A673 (cell line): ENCODE results near the gene JUP. TPM values are rescaled to one million over a fixed set of nuclear protein-coding genes. Genes with fewer than 3 reads are reported as not detected.

Source experiments
- BruUV-seq: library from RNA; stranded (reverse); fragments of 400-500 nt; replicated peaks from 2 replicates; lab custom pipeline; 2021; lab: Mats Ljungman, UMichigan
- CTCF ChIA-PET: fragments of 300-600 bp; sonication (Branson Sonifier 250); formaldehyde crosslinking; loops from one replicate; lab custom pipeline; 2022; ENCODE audit warnings: antibody characterized with exemption; lab: Charles Lee
- POLR2A ChIA-PET: fragments of 300-600 bp; sonication (Branson Sonifier 250); formaldehyde crosslinking; loops from one replicate; lab custom pipeline; 2022; ENCODE audit warnings: antibody characterized with exemption; ENCODE audit not compliant: low non-redundant PET; lab: Charles Lee
- DNase-seq: peaks from one replicate; pipeline ENCODE4 v3.0.0-alpha.2; 2015; ENCODE audit warnings: low spot score
- H3K27ac ChIP-seq: fragments of 200-600 bp; sonication (generic); 2 replicates; pipeline ENCODE4 v1.5.1; 2016; ENCODE audit warnings: mixed run types, low read depth, mild to moderate bottlenecking, mixed read lengths, antibody characterized with exemption, low read length; ENCODE audit not compliant: poor library complexity, severe bottlenecking
- H3K27me3 ChIP-seq: fragments of 200-600 bp; sonication (generic); replicated peaks from 2 replicates; pipeline ENCODE4 v1.6.1; 2017; ENCODE audit warnings: mixed run types, low read depth, mild to moderate bottlenecking, mixed read lengths, antibody characterized with exemption, low read length; ENCODE audit not compliant: insufficient read depth, poor library complexity
- H3K36me3 ChIP-seq: fragments of 200-600 bp; sonication (generic); 2 replicates; pipeline ENCODE4 v1.6.1; 2016; ENCODE audit warnings: mixed run types, mild to moderate bottlenecking, mixed read lengths, antibody characterized with exemption, low read length; ENCODE audit not compliant: insufficient read depth, poor library complexity, severe bottlenecking
- H3K4me1 ChIP-seq: fragments of 200-600 bp; sonication (generic); 2 replicates; pipeline ENCODE4 v1.6.1; 2017; ENCODE audit warnings: mixed run types, mild to moderate bottlenecking, mixed read lengths, antibody characterized with exemption, low read length; ENCODE audit not compliant: insufficient read depth, poor library complexity, severe bottlenecking
- H3K4me3 ChIP-seq: fragments of 200-600 bp; sonication (generic); 2 replicates; pipeline ENCODE4 v1.5.1; 2016; ENCODE audit warnings: low read depth, mixed run types, mild to moderate bottlenecking, mixed read lengths, low read length; ENCODE audit not compliant: poor library complexity, severe bottlenecking
- H3K9me3 ChIP-seq: fragments of 200-600 bp; sonication (generic); 2 replicates; pipeline ENCODE4 v1.6.1; 2016; ENCODE audit warnings: mixed run types, low read depth, mild to moderate bottlenecking, mixed read lengths, antibody characterized with exemption, low read length; ENCODE audit not compliant: poor library complexity, severe bottlenecking
- CTCF ChIP-seq: fragments of 300-800, 200-600 bp; sonication (generic); conservative IDR thresholded peaks from 2 replicates; pipeline ENCODE4 v1.5.1; 2017; ENCODE audit warnings: low read depth, mild to moderate bottlenecking, antibody characterized with exemption, low read length, moderate library complexity, mixed read lengths
- EZH2 ChIP-seq: fragments of 200-600 bp; sonication (generic); IDR thresholded peaks from 2 replicates; pipeline ENCODE4 v1.6.1; 2017; ENCODE audit warnings: borderline replicate concordance, low read depth, mild to moderate bottlenecking, mixed read lengths, antibody characterized with exemption, low read length; ENCODE audit not compliant: poor library complexity, severe bottlenecking
- intact Hi-C: fragments of 100-400 bp; cut with micrococcal nuclease; formaldehyde crosslinking; loops from one replicate; pipeline ENCODE4 v1.10.0; 2022; ENCODE audit not compliant: unreplicated experiment
- total RNA-seq: library from RNA; stranded (reverse); gene quantifications from 2 replicates; pipeline ENCODE4 v1.2.3, GENCODE V29; 2021

Gene JUP
- total RNA-seq, 1 experiment from 2014 or later: 15.7 TPM

- Histone ChIP-seq H3K4me3 (no peak overlapping the region), H3K27ac (no peak overlapping the region), H3K4me1 (no peaks in the 10 kb centered on the region), H3K9me3 (no peaks in the 10 kb centered on the region), H3K36me3 (peaks cover 4% of the 10 kb centered on the region), H3K27me3 (no peaks in the 10 kb centered on the region)
- no peak for DNase-seq
- intact Hi-C loops: no loop called here
- no TSS peak for BruUV-seq
- no peak for TF ChIP-seq CTCF
- TF ChIP-seq EZH2: no peak
- ChIA-PET CTCF (no interaction called here), POLR2A (no interaction called here)
Measured at GRCh38 chr17:41763327-41763726, 23.2 kb downstream of the JUP start.

GRCh38 chr17:41762841-41763240, 23.7 kb downstream of the JUP start:
- Histone ChIP-seq H3K4me3 (no peak overlapping the region), H3K27ac (no peak overlapping the region), H3K36me3 (peaks cover 6% of the 10 kb centered on the region), H3K4me1 (no peaks in the 10 kb centered on the region), H3K9me3 (no peaks in the 10 kb centered on the region), H3K27me3 (no peaks in the 10 kb centered on the region)
- POLR2A ChIA-PET: no interaction called here
- intact Hi-C loops: no loop called here
- TF ChIP-seq EZH2 (no peak), CTCF (no peak)
- no peak for DNase-seq
- CTCF ChIA-PET: no interaction called here
- BruUV-seq: no TSS peak

- ChIA-PET POLR2A (no interaction called here), CTCF (no interaction called here)
- no peaks in the 10 kb centered on the region for H3K4me1 ChIP-seq
- intact Hi-C loops: no loop called here
- no TSS peak for BruUV-seq
- H3K27me3 ChIP-seq: no peaks in the 10 kb centered on the region
- H3K4me3 ChIP-seq: no peak overlapping the region
- H3K36me3 ChIP-seq: peaks cover 6% of the 10 kb centered on the region
- no peak for TF ChIP-seq EZH2
- no peak for TF ChIP-seq CTCF
- H3K9me3 ChIP-seq: no peaks in the 10 kb centered on the region
- H3K27ac ChIP-seq: no peak overlapping the region
- no peak for DNase-seq
Measured at GRCh38 chr17:41762391-41762790, 24.1 kb downstream of the JUP start.
